H9 (cell line): ENCODE results near the gene ISG15. TPM values are rescaled to one million over a fixed set of nuclear protein-coding genes. Genes with fewer than 3 reads are reported as not detected.

Experiments used
- DNase-seq: peaks from one replicate; pipeline ENCODE4 v3.0.0-alpha.2; 2017
- H2AFZ ChIP-seq: one replicate; pipeline ENCODE4 v1.6.1; 2013; ENCODE audit warnings: mild to moderate bottlenecking, low read length, control low read depth, moderate library complexity
- H2AK5ac ChIP-seq: 2 replicates; pipeline ENCODE4 v1.6.1; 2013; ENCODE audit warnings: low read length, control low read depth, mixed read lengths; ENCODE audit not compliant: insufficient read length
- H2BK120ac ChIP-seq: one replicate; pipeline ENCODE4 v1.6.1; 2013; ENCODE audit warnings: low read depth, mild to moderate bottlenecking, low read length, control low read depth, inconsistent platforms; ENCODE audit not compliant: poor library complexity, severe bottlenecking
- H2BK12ac ChIP-seq: 2 replicates; pipeline ENCODE4 v1.6.1; 2013; ENCODE audit warnings: low read length, control low read depth, mixed read lengths, low read depth; ENCODE audit not compliant: insufficient read length
- H2BK15ac ChIP-seq: 2 replicates; pipeline ENCODE4 v1.6.1; 2013; ENCODE audit warnings: low read depth, low read length, control low read depth
- H2BK20ac ChIP-seq: one replicate; pipeline ENCODE4 v1.6.1; 2013; ENCODE audit warnings: low read depth, mild to moderate bottlenecking, low read length, control low read depth, inconsistent platforms; ENCODE audit not compliant: poor library complexity, severe bottlenecking
- H2BK5ac ChIP-seq: 2 replicates; pipeline ENCODE4 v1.6.1; 2013; ENCODE audit warnings: low read length, control low read depth, mixed read lengths; ENCODE audit not compliant: insufficient read length
- H3K14ac ChIP-seq: 2 replicates; pipeline ENCODE4 v1.6.1; 2013; ENCODE audit warnings: low read length, control low read depth; ENCODE audit not compliant: insufficient read depth
- H3K18ac ChIP-seq: 2 replicates; pipeline ENCODE4 v1.6.1; 2013; ENCODE audit warnings: low read depth, mild to moderate bottlenecking, mixed read lengths, low read length, control low read depth; ENCODE audit not compliant: insufficient read length
- H3K23ac ChIP-seq: 2 replicates; pipeline ENCODE4 v1.6.1; 2013; ENCODE audit warnings: low read length, control low read depth, mixed read lengths, low read depth; ENCODE audit not compliant: insufficient read length
- H3K23me2 ChIP-seq: 2 replicates; pipeline ENCODE4 v1.6.1; 2013; ENCODE audit warnings: low read depth, mild to moderate bottlenecking, mixed read lengths, low read length, control low read depth; ENCODE audit not compliant: insufficient read length, poor library complexity, severe bottlenecking
- H3K27ac ChIP-seq: 2 replicates; pipeline ENCODE4 v1.5.1; 2013; ENCODE audit warnings: low read length, control low read depth, mixed read lengths, low read depth; ENCODE audit not compliant: insufficient read length
- H3K27me3 ChIP-seq: 2 replicates; pipeline ENCODE4 v1.6.1; 2013; ENCODE audit warnings: low read length, control low read depth, inconsistent platforms; ENCODE audit not compliant: insufficient read depth
- H3K4ac ChIP-seq: 2 replicates; pipeline ENCODE4 v1.6.1; 2013; ENCODE audit warnings: low read depth, mild to moderate bottlenecking, control low read depth, inconsistent platforms, low read length, moderate library complexity
- H3K4me1 ChIP-seq: 2 replicates; pipeline ENCODE4 v1.6.1; 2013; ENCODE audit warnings: low read length, control low read depth, inconsistent platforms; ENCODE audit not compliant: insufficient read depth
- H3K4me2 ChIP-seq: 2 replicates; pipeline ENCODE4 v1.6.1; 2013; ENCODE audit warnings: low read length, control low read depth, mixed read lengths; ENCODE audit not compliant: insufficient read length, insufficient read depth
- H3K56ac ChIP-seq: 2 replicates; pipeline ENCODE4 v1.6.1; 2013; ENCODE audit warnings: low read depth, mild to moderate bottlenecking, mixed read lengths, low read length, control low read depth; ENCODE audit not compliant: insufficient read length
- H3K79me1 ChIP-seq: 2 replicates; pipeline ENCODE4 v1.6.1; 2013; ENCODE audit warnings: low read depth, mild to moderate bottlenecking, moderate library complexity, low read length, control low read depth, inconsistent platforms; ENCODE audit not compliant: insufficient read depth, poor library complexity, severe bottlenecking
- H3K79me2 ChIP-seq: 2 replicates; pipeline ENCODE4 v1.6.1; 2013; ENCODE audit warnings: low read length, control low read depth, inconsistent platforms; ENCODE audit not compliant: insufficient read depth
- H3K9ac ChIP-seq: 2 replicates; pipeline ENCODE4 v1.6.1; 2013; ENCODE audit warnings: low read length, control low read depth, mixed read lengths; ENCODE audit not compliant: insufficient read length; ENCODE audit errors: extremely low read depth
- H3K9me3 ChIP-seq: one replicate; pipeline ENCODE4 v1.6.1; 2013; ENCODE audit warnings: low read depth, low read length, inconsistent platforms; ENCODE audit not compliant: control insufficient read depth
- H3T11ph ChIP-seq: one replicate; pipeline ENCODE4 v1.6.1; 2013; ENCODE audit warnings: mild to moderate bottlenecking, low read length, control low read depth, inconsistent platforms
- H4K20me1 ChIP-seq: one replicate; pipeline ENCODE4 v1.6.1; 2013; ENCODE audit not compliant: control insufficient read depth, insufficient read length, insufficient read depth
- H4K5ac ChIP-seq: 2 replicates; pipeline ENCODE4 v1.6.1; 2013; ENCODE audit warnings: low read depth, mild to moderate bottlenecking, mixed read lengths, low read length, control low read depth; ENCODE audit not compliant: insufficient read length
- H4K8ac ChIP-seq: replicated peaks from 2 replicates; pipeline ENCODE4 v1.6.1; 2013; ENCODE audit warnings: low read length, control low read depth, mixed read lengths, low read depth; ENCODE audit not compliant: insufficient read length
- H4K91ac ChIP-seq: 2 replicates; pipeline ENCODE4 v1.6.1; 2013; ENCODE audit warnings: low read depth, mild to moderate bottlenecking, moderate library complexity, mixed read lengths, low read length, control low read depth; ENCODE audit not compliant: insufficient read length
- H3K27ac Mint-ChIP-seq, 3 experiments: 2 replicates in 2 of 3; 3 replicates in 1 of 3; pipeline ENCODE4 v1.8.0; 2020 to 2021; ENCODE audit warnings: mixed read lengths in 3 of 3, mild to moderate bottlenecking in 1 of 3, moderate library complexity in 1 of 3
- H3K27me3 Mint-ChIP-seq: 2 replicates; pipeline ENCODE4 v1.8.0; 2021; ENCODE audit warnings: low read depth, mild to moderate bottlenecking, moderate library complexity, mixed read lengths
- H3K36me3 Mint-ChIP-seq, 3 experiments: 2 replicates in 2 of 3; 3 replicates in 1 of 3; pipeline ENCODE4 v1.8.0; 2020 to 2021; ENCODE audit warnings: low read depth in 3 of 3, mixed read lengths in 3 of 3; ENCODE audit not compliant: insufficient read depth in 1 of 3
- H3K4me1 Mint-ChIP-seq, 2 experiments: 2 replicates each; pipeline ENCODE4 v1.8.0; 2020; ENCODE audit warnings: mixed read lengths in 2 of 2
- H3K4me3 Mint-ChIP-seq, 2 experiments: 2 replicates in 1 of 2; 3 replicates in 1 of 2; pipeline ENCODE4 v1.8.0; 2020 to 2021; ENCODE audit warnings: mild to moderate bottlenecking in 2 of 2, mixed read lengths in 2 of 2, moderate library complexity in 1 of 2
- H3K9me3 Mint-ChIP-seq, 2 experiments: 2 replicates in 1 of 2; 3 replicates in 1 of 2; pipeline ENCODE4 v1.8.0; 2020; ENCODE audit warnings: mild to moderate bottlenecking in 2 of 2, mixed read lengths in 2 of 2, moderate library complexity in 1 of 2
- WGBS: extraction: QIAGEN DNeasy Blood & Tissue Kit; methylation state at CpG from one replicate; pipeline ENCODE4 v1.1.7; 2013; ENCODE audit warnings: missing lambda C conversion rate, low lambda C conversion rate, mixed read lengths; ENCODE audit not compliant: insufficient read length; ENCODE audit errors: extremely low coverage; 5-methylcytosine and 5-hydroxymethylcytosine counted together
- total RNA-seq: library from RNA; stranded (reverse); gene quantifications from 2 replicates; pipeline ENCODE4 v1.2.1, GENCODE V29; 2021
- TF ChIP-seq, protein P1 (sequence below): fragments of 200-600 bp; sonication (generic); conservative IDR thresholded peaks from 3 replicates; pipeline ENCODE4 v1.8.0; 2021; ENCODE audit warnings: antibody characterized with exemption, mild to moderate bottlenecking

ISG15 gene
- total RNA-seq, 1 experiment from 2014 or later = 39.7 TPM

DNA sequence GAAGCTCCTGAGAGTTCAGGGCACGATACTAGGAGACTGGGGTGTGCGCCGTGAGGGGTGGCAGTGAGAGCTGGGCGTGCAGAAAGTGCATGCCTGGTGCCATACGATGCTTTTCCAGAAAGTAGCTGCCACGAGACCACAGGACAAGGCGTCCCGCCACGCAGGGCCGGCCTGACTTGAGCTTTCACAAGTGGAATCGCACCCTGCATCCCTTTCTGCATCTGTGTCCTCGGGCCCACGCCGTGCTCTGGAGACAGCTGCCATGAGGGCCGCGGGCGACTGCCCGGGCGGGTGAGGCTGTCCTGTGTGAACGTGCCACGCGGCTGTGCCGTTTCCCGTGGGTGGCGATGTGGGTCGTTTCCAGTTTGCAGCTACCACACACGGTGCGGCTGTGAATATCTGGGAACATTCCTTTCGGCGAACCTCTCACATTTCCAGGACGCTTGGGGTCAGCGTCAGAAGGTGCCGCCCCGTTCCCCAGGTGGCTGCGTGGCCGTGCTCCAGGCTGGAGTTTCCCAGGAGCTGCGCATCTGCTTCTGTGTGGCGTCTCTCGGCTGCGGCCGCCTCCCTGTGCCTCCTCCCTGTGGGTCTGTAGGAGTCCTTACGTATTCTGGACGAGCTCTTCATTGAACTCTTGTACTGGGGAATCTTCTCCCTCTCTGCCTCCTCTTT, 30.4 kb upstream of the ISG15 start:
- Histone ChIP-seq H2BK20ac (no peak overlapping the region), H3K56ac (no peak overlapping the region), H3K4me2 (no peak overlapping the region), H3K27ac (no peak overlapping the region), H2BK120ac (no peak overlapping the region), H2AFZ (no peak overlapping the region), H2AK5ac (no peak overlapping the region), H3K18ac (no peak overlapping the region), H3T11ph (no peak overlapping the region), H3K27me3 (peaks cover 2% of the 10 kb centered on the region; the same call in 1 of the 2 replicates), H2BK12ac (no peak overlapping the region), H3K4me1 (no peaks in the 10 kb centered on the region), H3K79me2 (no peaks in the 10 kb centered on the region), H2BK5ac (no peak overlapping the region), H3K79me1 (no peaks in the 10 kb centered on the region), H3K14ac (no peak overlapping the region), H3K4ac (no peak overlapping the region), H3K9me3 (no peaks in the 10 kb centered on the region), H3K23me2 (no peaks in the 10 kb centered on the region), H3K23ac (no peak overlapping the region), H4K8ac (no peak overlapping the region), H3K9ac (no peak overlapping the region), H2BK15ac (no peak overlapping the region), H4K91ac (no peak overlapping the region), H4K5ac (no peak overlapping the region), H4K20me1 (no peaks in the 10 kb centered on the region)
- Mint-ChIP-seq H3K4me1 (0 out of 4 replicates have a peak, but pooled peaks cover 0 to 4% of the 10 kb centered on the region in 2 experiments), H3K27me3 (peaks cover 83% of the 10 kb centered on the region), H3K27ac (no peak overlapping the region), H3K9me3 (peaks cover 4 to 6% of the 10 kb centered on the region in 2 experiments), H3K36me3 (peaks cover 0 to 5% (median 4%) of the 10 kb centered on the region in 3 experiments; a peak in 4 of 7 replicates), H3K4me3 (no peak overlapping the region)
- no CpG with 5 or more reads among the region's 43 CpGs for WGBS
- DNase-seq = no peak
- TF ChIP-seq, protein P1, sequence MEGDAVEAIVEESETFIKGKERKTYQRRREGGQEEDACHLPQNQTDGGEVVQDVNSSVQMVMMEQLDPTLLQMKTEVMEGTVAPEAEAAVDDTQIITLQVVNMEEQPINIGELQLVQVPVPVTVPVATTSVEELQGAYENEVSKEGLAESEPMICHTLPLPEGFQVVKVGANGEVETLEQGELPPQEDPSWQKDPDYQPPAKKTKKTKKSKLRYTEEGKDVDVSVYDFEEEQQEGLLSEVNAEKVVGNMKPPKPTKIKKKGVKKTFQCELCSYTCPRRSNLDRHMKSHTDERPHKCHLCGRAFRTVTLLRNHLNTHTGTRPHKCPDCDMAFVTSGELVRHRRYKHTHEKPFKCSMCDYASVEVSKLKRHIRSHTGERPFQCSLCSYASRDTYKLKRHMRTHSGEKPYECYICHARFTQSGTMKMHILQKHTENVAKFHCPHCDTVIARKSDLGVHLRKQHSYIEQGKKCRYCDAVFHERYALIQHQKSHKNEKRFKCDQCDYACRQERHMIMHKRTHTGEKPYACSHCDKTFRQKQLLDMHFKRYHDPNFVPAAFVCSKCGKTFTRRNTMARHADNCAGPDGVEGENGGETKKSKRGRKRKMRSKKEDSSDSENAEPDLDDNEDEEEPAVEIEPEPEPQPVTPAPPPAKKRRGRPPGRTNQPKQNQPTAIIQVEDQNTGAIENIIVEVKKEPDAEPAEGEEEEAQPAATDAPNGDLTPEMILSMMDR = no peak
